C4-2B (cell line): Measurements from ENCODE around the gene SRMS.

ENCODE experiments used
- CTCF ChIP-seq: fragments of 450-650 bp; conservative IDR thresholded peaks from 2 replicates; pipeline ENCODE4 v1.5.1; 2017; ENCODE audit warnings: mild to moderate bottlenecking
- ZFX ChIP-seq: fragments of 450-650 bp; IDR thresholded peaks from 2 replicates; pipeline ENCODE4 v1.6.1; 2017

- TF ChIP-seq CTCF (no peak), ZFX (peak; percentile 70; the same call in 1 of the 2 replicates)
Measured at GRCh38 chr20:63590218-63591146, 42.9 kb upstream of the SRMS start.
